Mesenteric fat pad (tissue), 1 donor: Measurements from ENCODE around the gene ZBTB38. TPM values are rescaled to one million over a fixed set of nuclear protein-coding genes. Genes with fewer than 3 reads are reported as not detected.

Experiments used
- total RNA-seq: library from RNA; stranded (reverse); fragmentation: NEBNext Ultra II Directional; extraction: Animal tissue kit (Norgen Biotek cat#: 25700); gene quantifications from one replicate; pipeline ENCODE4 v1.2.1, GENCODE V29; 2021
- donor health status: DM: yes; HTN: yes; CAD: no.

Gene ZBTB38
- total RNA-seq, 1 donor from 2014 or later: 75.4 TPM

Other genes starting within 250 kb of the ZBTB38 start
- gene PXYLP1, start 136.7 kb upstream of the ZBTB38 start, total RNA-seq: 7.1 TPM
- 24.4 TPM for gene RASA2, start 118.5 kb downstream of the ZBTB38 start, total RNA-seq